Fibroblast of skin of left biceps (primary cell): ENCODE measurements around the gene ANXA9.
A peak's percentile ranks its signal among the peaks of the same experiment; 100 is the strongest.

ENCODE experiments used
- DNase-seq, 2 experiments: peaks; one replicate each; pipeline ENCODE4 v3.0.0-alpha.2; 2013; ENCODE audit warnings: low read depth in 2 of 2

ANXA9 gene

DNA sequence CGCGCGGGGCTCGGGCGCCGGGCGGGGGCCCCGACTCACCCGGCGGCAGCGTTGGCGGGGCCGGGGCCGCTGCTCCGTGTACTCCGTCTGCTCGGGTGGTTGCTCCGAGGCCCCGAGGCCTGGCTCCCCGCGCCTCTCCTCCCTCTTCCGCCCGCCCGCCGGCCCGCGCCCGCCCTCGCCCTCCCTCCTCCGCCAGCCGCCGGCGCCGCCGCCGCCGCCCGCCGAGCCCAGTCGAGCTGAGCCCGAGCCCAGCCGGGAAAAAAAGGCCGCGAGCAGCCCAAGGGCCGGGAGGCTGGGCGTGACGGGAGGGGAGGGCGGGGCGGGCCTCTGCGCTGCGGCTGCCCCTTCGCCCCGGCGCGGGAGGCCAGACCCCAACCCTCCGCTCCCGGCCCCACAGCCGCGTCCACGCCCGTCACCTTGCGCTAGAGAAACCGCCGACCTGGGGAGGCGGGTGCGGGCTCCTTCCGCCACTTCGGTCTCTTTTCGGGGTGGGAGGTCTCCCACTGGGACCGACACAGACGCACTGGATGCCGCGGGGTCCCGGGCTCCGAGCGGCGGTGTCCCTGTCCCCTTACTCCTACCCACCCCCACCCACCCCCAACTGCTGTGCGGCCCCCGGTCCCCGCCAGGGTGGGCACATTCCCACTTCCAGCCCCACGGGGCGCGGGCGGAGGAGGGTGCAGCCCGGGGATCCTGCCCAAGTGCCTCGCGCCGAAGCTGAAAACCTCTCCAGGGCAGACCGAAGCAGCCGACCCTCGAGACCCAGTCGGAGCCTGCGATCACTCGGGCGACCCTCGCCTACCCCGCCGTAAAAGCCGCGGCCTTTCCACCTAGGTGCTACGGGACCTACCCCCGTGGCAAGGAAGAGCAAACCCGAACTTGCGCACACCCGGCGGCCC, 7.3 kb upstream of the ANXA9 start, which contains the start of gene CERS2:
Gene CERS2 (minus strand): TSS at position 256 of the 899 bp plus-strand sequence. CDS start 5,745 bp downstream, outside the sequence.
- DNase-seq = peak; percentile 52 to 62

DNA sequence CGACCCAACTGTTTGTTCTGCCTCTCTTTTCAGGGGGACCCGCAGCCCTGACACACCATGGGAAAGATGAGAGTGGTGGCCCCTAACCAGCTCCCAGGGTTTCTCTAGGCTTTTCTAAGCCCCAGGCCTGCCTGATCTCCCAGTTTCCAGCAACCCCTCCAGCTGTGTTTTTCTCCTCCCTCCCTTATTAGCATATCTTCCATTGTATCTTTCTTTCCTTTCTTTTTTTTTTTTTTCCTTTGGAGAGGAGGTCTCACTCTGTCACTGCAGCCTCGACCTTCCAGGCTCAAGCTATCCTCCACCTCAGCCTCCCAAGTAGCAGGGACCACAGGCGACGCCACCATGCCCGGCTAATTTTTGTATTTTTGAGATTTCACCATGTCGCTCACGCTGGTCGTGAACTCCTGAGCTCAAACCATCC, 5.7 kb upstream of the ANXA9 start:
- no peak for DNase-seq

DNA sequence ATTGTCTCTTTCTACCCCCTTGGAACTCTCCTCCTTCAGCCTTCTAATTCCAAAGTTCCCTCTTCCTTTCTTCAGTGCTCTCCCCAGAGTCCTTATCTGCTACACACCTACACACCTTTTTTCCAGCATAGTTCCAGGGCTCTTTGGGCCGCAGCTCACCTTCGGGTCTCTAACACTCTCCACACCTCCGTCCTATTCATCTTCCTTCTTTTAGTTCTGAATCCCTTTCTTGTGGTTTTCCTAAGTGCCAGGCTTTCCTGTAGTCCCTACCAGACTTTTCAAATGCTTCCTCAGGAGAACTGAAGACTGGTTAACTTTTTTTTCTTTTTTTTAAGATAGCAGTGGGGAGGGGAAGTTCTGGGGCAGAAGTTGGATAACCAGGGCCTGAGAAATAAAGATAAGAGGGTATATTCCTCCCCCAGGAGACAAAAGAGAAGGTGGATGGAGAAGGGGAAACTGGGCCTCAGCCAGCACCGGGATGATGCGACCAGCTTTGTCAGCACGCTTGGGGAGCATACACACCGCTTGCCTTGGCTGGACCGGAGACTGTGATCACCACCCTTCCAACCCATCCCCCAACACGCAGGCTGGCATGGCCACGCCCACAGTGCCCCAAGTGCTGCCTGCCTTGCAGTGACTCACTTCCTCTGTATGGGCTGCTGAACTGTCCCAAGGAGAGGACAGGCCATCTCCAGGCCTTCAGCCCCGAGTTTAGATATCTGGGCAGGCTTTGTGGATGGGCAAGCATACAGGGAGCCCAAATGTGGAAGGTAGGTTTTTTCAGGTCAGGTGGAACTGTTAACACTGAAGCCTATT, 5.0 kb upstream of the ANXA9 start:
- DNase-seq = no peak

DNA sequence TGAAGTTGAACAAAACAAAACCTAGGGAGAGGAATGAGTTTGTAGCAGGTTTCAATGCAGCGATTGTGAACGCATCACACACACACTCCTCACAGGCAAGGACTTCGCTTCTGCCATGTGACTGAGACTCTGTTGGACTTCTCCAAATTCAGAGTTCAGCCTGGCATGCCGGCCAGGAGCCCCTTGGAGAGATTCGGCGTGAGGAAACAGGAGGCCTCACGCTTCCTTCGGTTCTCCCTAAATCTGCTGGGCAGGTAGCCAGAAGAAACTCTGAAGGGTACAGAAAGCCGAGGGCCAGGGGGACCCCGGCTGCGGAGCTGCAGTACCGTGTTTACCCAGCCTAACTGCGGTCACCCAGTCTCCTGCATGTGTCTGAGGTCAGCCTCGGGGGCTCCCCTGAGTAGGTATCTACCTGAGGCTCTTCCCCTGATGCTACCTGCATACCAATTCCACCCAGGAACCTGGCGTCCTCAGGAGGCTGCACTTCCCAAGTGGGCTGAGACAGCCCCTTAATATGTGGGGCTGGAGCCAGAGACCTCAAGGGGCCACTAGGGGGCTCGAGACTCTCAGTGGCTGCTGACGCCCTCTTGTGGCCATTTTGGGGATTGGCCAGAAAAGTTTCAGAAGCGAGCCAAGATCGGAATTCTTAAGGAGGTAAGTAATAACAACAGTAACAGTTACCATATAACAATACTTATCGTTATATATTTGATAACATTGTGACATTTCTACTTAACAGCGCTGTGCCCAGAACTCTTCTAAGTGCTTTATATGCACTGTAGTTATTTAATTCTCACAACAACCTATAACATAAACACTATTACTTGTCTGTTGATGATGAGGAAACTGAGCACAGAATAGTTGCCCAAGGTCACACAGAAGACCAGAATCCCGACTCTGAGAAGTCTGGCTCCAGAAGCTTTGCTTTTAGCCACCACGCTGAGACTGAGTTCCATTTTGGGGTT, 2.7 kb upstream of the ANXA9 start:
- peak; percentile 71 to 77 for DNase-seq

DNA sequence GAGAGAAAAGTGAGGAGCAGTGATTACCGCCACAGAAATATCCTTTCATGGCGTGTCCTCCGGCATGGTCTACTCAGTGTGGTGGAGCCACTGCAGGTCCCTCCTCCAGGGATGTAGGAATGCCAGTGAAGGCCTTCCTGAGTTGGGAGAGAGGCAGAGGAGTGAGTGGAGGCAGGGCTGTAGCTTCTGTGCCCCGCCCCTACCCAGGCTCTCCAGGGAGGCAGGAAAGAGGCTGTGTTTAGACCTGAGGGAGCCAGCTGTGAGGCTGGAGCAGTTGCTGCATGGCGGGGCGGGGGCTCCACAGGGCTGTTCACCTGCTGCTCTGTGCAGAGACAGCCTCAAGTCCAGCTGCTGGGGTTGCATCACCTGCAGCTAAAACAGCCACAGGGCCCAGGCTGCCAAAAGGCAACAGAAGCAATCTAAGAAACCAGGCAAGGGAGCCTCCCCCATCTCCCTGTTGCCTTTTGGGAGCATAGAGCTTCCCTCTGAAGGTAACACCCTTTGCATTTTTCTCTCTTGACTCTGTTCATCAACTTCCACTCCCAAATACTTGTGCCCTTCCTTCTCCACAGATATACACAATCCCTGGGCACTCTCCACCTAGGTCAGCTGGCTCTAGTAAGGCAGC, 801 bp upstream of the ANXA9 start:
- no peak for DNase-seq

DNA sequence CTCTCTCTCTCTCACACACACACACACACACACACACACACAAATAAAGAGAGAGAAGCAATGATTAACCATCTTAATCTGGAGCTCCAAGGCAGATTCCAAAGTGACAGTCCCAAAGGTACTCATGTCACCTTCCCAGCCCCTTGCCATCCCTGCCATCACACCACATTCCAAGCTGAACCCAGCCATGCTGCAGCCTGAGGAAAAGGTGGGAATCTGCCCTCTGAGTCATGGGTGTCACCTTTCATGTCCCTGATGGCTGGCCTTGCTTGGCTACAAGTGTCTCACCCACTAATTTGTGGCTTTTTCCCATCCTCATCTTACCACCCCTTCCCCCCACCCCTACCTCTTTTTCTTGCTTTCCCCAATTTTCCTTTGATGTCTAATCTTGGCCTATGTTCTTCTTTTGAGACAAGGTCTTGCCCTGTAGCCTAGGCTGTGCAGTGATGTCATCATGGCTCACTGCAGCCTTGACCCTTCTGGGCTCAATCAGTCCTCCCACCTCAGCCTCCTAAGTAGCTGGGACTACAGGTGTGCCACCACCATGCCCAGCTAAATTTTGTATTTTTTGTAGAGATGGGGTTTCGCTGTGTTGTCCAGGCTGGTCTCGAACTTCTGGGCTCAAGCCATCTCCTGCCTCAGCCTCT, 3.2 kb downstream of the ANXA9 start:
- DNase-seq = no peak

DNA sequence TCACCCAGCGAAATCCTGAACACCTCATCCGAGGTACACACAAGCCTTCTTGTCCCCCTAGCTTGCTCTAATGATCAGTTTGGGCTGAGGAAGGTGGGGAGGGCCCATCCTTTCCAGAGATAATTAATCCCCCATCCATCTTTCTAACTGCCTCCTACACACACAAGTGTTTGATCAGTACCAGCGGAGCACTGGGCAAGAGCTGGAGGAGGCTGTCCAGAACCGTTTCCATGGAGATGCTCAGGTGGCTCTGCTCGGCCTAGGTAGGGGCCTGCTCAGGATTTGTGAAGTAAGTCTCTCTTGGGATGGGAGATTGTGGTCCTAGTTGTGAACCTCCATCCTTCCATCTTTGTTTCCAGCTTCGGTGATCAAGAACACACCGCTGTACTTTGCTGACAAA, 5.8 kb downstream of the ANXA9 start:
- DNase-seq = no peak

DNA sequence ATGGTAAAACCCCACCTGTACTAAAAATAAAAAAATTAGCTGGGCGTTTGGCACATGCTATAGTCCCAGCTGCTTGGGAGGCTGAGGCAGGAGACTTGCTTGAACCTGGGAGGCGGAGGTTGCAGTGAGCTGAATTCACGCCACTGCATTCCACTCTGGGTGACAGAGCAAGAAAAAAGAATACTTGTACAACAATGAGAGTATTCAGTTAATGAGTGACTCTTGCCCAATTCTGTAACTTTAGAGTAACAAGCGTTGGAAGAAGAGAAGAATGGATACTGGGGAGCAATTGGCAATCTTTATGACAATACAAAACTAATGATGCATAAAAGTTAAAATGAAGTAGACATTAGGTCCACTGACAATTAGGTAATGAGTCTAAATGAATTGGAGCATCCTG, 10.5 kb downstream of the ANXA9 start:
- DNase-seq = no peak

DNA sequence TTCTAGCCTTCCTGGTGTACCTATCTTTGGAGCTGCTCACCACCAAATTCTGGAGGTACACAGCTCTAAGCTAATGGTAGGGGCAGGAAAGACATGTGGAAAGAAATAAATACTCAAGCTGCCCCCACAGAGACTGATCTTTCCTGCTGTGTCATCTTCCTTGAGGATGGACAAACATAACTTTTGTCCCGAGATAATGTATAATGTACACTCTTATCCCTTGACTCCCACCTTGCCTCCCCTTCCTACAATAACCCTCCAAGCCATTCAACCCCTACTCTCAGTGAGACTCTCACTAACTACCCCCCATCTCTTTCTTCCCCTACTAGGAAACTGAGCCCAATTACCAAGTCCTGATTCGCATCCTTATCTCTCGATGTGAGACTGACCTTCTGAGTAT, 12.2 kb downstream of the ANXA9 start:
- DNase-seq = no peak

DNA sequence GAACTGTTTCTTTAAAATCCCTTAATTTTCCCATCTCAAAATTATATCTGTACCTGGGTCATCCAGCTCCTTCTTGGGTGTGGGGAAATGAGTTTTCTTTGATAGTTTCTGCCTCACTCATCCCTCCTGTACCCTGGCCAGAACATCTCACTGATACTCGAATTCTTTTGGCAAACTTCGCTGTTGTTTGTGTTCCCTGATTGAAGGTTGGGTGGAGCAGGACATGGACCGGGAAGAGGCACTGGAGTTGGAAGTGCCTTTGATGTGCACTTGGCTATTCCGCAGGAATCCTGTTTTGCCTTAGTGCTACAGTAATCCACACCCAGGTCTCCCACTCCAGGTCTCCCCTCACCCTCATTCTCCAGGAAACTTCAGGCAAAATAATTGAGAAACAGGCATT, 13.4 kb downstream of the ANXA9 start:
- no peak for DNase-seq

DNA sequence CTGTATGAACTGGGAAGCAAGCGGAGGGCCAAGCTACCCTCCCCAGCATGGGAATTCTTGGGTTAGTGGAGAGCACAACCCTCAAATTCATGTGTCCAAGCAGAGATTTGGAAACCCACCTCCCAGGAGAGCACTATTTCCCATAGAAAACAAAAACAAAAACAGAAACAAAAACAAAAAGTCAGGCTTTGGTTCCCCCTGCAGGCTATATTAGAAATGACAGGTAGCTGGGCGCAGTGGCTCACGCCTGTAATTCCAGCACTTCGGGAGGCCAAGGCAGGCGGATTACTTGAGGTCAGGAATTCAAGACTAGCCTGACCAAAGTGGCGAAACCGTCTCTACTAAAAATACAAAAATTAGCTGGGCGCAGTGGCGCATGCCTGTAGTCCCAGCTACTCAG, 13.8 kb downstream of the ANXA9 start:
- DNase-seq = no peak

DNA sequence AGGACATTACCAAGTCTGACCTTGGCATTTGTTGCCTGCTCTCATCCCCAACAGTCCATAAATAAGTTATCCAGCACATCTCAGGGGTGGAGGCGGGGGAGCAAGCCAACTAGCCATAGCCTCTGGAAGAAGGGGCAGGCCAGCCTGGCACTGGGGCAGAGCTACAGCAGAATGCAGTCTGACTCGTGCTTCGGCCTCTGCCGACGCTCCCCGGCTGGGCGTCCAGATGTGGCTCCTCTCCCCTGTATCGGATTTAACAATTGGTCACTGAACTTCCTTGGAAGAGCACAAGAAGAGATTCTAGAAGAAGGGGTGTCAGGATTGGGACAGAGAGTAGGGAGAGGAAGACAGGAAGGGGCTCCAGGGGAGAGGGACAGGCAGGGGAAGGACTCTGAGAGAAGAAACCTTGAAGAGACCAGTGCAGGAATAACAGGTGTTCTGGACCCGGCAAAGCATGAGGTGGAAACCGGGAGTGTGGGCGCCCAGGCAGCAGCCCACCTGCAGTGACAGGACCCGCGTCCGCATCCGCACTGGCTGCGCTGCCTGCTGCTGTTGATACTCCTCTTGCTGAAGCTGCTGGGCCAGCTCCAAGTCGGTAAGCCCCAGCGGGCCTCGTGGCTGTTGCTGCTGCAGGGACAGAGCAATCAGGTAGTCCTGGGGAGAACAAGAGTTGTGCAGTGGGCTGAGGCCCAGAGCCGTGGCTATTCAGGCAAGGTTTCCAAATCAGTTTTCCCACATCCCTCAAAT, 15.2 kb downstream of the ANXA9 start:
- DNase-seq = no peak

DNA sequence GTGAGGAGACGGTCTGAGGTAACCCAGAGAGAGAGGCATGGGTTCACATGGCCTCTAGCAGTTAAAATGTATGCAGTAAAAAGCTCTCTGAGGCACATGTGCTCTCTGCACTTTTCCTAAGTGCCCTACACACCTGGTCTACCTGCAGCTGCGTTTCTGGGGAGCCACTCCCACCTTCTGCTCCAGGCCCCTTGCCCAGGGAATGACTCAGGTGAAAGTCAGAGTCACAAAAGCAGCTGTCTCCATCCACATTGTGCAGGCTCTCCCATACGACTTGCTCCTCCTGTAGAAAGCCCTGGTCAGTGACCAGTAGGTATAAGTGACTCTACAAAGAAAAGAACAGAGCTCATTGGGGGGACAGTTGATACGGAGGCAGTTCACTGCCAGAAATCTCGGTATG, 15.9 kb downstream of the ANXA9 start:
- no peak for DNase-seq

DNA sequence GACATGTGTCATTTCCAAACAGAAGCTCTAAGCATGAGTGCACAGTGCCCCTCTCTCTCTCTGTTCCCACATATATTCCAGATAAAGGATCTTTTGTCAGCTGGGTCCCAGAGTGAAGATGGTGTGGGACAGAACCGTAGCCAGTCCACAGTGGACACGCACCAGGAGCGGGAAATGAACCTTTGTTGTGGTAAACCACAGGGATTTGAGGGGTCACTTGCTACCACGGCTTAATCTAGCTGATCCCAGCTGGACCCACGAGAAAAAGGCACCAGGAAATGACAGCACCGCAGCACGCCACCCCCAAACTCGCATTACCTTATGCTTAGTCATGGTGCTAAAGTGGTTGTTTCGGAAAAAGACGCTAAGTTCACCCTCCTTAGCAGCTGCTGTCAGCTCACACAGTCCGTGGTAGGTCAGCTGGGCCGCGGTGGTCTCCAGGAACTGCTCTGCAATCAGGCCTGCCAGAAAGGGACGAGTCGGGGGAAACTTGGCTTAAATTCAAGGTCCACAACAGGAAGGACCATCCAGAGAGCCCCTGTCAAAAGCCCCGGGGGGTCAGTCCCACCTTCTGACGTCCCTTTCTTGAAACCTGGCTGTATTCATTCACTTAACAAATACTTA, 17.1 kb downstream of the ANXA9 start:
- DNase-seq = no peak

DNA sequence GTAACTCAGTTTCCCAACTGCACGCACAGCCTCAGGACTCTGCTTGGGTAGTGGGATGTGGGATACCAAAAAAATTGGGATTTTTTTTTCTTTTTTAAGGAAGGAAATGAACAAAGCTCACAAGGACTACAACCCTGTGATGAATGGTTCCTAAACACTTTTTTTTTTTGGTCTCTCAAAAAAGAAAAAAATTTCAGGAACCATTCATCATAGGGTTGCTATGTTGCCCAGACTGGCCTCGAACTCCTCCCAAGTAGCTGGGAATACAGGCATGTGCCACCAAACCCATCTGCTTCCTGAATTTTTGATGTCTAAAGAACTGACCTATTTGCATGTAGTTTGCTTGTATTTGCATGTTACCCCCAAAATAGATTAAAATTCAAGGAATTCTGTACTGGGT, 17.8 kb downstream of the ANXA9 start:
- DNase-seq = no peak

DNA sequence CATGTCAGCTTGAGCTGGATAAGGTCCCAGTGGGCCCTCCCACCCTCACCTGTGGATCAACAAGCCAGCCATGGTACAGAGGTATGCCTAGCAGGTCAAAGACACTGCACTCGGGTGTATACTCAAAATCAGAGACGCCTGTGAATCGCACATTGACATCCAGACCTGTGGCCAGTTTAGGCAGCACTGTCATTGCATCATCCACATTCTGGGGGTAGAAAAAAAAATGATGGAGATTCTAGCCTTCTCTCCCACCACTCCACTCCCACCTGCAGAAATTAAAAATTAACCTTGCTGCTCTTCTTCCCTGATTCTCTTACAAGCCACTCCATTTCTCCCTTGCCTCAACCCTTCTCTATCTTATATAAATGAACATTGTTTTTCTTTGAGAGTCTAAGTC, 18.3 kb downstream of the ANXA9 start:
- no peak for DNase-seq

DNA sequence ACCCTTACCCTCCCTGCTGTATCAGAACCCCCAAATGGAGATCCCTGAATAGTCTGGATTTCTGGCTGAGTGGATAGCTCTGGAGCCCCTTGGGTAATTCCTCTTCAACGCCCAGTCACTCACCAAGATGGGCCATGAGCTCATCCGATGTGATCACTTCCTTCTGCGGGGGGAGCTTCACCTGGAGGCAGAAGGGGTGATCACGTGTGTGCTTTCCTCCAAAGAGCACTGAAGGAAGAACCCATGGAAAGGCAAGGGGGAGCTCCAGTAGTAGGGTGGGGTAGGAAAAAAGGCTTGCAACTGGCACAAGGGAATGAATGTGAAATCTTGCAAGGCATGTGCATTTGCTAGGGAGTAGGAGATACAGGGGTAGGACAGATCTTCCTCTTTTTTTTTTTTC, 19.5 kb downstream of the ANXA9 start:
- DNase-seq = no peak

DNA sequence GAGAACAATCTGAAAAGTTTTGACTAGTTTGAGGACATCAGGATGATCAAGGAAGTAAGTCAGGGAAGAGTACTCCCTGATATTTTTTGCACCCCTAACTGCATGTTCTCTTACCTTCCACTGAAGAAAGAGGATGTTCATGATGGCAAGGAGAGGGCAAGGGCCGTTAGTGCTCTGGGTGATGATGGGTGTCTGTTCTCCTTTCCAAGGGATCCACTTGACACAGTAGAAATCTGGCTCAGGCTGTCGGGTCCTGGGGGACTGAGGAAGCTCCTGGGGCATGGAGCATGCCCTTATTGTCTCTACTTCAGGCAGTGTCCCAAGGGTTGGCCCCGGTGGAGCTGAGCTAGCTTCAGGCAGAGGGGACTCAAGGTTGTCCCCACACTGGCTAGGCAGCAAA, 20.0 kb downstream of the ANXA9 start:
- DNase-seq = no peak

DNA sequence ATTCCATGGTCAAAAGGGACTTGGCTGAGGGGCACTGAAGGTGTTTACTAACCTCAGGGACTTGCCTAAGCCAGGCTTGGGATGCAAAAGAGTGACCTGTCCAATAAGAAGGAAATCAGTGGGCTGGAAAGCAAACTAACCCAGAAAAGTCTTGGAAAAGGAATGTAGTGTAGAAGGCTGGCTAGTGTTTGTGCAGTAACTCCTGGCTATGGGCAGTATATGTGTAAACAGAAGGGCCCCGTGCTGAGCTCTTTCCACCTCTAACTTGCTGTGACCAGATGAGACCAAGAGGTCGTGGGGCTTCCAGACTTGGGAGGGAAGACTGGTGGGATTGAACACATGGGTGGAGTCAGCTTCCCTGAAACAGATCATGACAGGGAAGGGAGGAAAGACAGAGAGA, 20.5 kb downstream of the ANXA9 start:
- no peak for DNase-seq

DNA sequence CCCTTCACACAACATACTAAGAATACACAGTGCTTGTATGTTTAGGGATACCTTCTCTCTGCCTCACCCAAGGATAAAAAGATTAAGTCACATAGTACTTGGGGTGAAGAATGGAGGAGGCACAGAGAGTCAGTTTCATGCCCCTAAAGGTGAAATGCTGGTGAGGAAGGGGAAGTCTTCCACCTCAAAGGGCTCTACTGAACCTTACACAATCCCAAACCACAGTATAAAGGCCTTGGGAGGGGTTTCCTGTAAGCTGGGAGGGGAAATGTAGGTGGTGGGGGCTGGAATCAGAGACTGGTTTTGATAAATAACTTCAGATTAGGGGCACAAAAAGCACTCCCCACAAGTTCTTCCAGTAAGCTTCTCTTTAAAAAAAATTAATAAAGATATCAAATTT, 21.1 kb downstream of the ANXA9 start:
- DNase-seq = no peak
